Ovary (tissue), 10 donors: ENCODE results near the gene MEN1. TPM values are rescaled to one million over a fixed set of nuclear protein-coding genes. Genes with fewer than 3 reads are reported as not detected.

ENCODE experiments used
- DNase-seq, 5 donors: peaks; one replicate each; pipeline ENCODE4 v3.0.0-alpha.2; 2019 to 2020
- H3K27ac ChIP-seq, 2 donors: fragments of 200-600 bp; one replicate each; pipeline versions ENCODE4 v1.5.1 to v1.8.0; 2019 to 2022
- H3K27me3 ChIP-seq: fragments of 200-600 bp; one replicate; pipeline ENCODE4 v1.8.0; 2022
- H3K36me3 ChIP-seq: fragments of 200-600 bp; sonication (generic); one replicate; pipeline ENCODE4 v1.5.1; 2019
- H3K4me1 ChIP-seq: one replicate; pipeline ENCODE4 v1.8.1; 2013; ENCODE audit warnings: mild to moderate bottlenecking, moderate library complexity; ENCODE audit not compliant: insufficient read depth
- H3K4me3 ChIP-seq: fragments of 200-600 bp; sonication (generic); one replicate; pipeline ENCODE4 v1.5.1; 2017
- H3K9me3 ChIP-seq, 2 donors: fragments of 200-600 bp in 1 of 2; sonication (generic) in 1 of 2; one replicate each; pipeline versions ENCODE4 v1.5.1 to v1.8.1; 2013 to 2019; ENCODE audit warnings: mild to moderate bottlenecking in 1 of 2, moderate library complexity in 1 of 2
- EP300 ChIP-seq: sonication (generic); formaldehyde crosslinking; IDR thresholded peaks from one replicate; pipeline ENCODE4 v1.6.1; 2017; ENCODE audit warnings: antibody characterized with exemption
- POLR2A ChIP-seq: fragments of 450-650 bp; IDR thresholded peaks from one replicate; pipeline ENCODE4 v1.6.1; 2017; ENCODE audit warnings: antibody characterized with exemption, mild to moderate bottlenecking, moderate library complexity
- WGBS, 3 donors: extraction: QIAGEN DNeasy Blood & Tissue Kit in 1 of 3; methylation state at CpG; one replicate each; pipeline versions ENCODE4 v1.1.5 to v1.1.7; 2013 to 2017; 5-methylcytosine and 5-hydroxymethylcytosine counted together
- intact Hi-C, 4 donors: fragments of 100-400 bp; cut with DNase I; formaldehyde crosslinking; loops; one replicate each; pipeline versions ENCODE4 v1.11.0 to v1.15.1; 2022 to 2023
- long read RNA-seq, 3 donors: library from polyadenylated mRNA in 2 of 3; unstranded in 2 of 3; transcript quantifications; one replicate each; pipeline ENCODE4 v2.0.0 and lab custom pipeline, GENCODE V29; 2021 to 2026
- polyA plus RNA-seq, 2 donors: library from polyadenylated mRNA; stranded (reverse); fragments of 200-250 nt in 1 of 2; fragments of 350-450 nt in 1 of 2; fragmentation: Illumina TruSeq in 1 of 2; extraction: RNeasy Lipid Tissue Mini Kit (QIAGEN cat#74804) in 1 of 2; gene quantifications; one replicate each; pipeline ENCODE4 v1.2.3, GENCODE V29; 2013 to 2014
- total RNA-seq, 7 donors: library from RNA; depleted of rRNA in 2 of 7; stranded (reverse); fragments of >200 nt in 2 of 7; fragmentation: NEBNext Ultra II Directional in 3 of 7; extraction: Animal tissue kit (Norgen Biotek cat#: 25700) in 3 of 7; gene quantifications; one replicate each; pipeline versions ENCODE4 v1.1.0 to v1.2.4, GENCODE V29; 2016 to 2023
- TF ChIP-seq, protein P1 (sequence below), 3 donors: fragments of 450-650 bp in 2 of 3; fragments of 200-600 bp in 1 of 3; IDR thresholded peaks; one replicate each; pipeline versions ENCODE4 v1.5.1 to v1.8.0; 2016 to 2022; ENCODE audit warnings: antibody characterized with exemption in 3 of 3, mild to moderate bottlenecking in 1 of 3
- donor health status: DM: no; HTN: no; CAD: no; lungs with moderate emphysema.
- donor health status: DM: no; HTN: no; CAD: no.
- donor health status: Bipolar disorder and iron deficiency.
- donor health status: DM: yes; HTN: yes; CAD: no.
- donor health status: DM: no; HTN: no; CAD: no.
- donor health status: DM: yes; HTN: yes; CAD: no.

The MEN1 gene
- total RNA-seq, result 10 to 100 TPM; 17.5 to 28.6 (median 22.6) TPM
- polyA plus RNA-seq, result 10 to 100 TPM; 14.4 to 20.4 TPM
- long read RNA-seq, donor 1, partial matches to known transcripts, result 0 of 1 reads
- long read RNA-seq, donor 1, other reads (novel, unspliced or antisense), result 0 of 1 reads
- long read RNA-seq, donor 2, transcript MEN1-202 (10 exons, 3,148 nt), result major isoform, 7 of 12 reads
- long read RNA-seq, donor 2, partial matches to known transcripts, result 0 of 12 reads
- long read RNA-seq, donor 2, other reads (novel, unspliced or antisense), result 0 of 12 reads
- long read RNA-seq, donor 3, transcript MEN1-202 (10 exons, 3,148 nt), result major isoform, 26 of 115 reads
- long read RNA-seq, donor 3, transcript MEN1-207 (9 exons, 3,150 nt), result major isoform, 26 of 115 reads
- long read RNA-seq, donor 3, partial matches to known transcripts, result 5 of 115 reads
- long read RNA-seq, donor 3, other reads (novel, unspliced or antisense), result 56 of 115 reads

GRCh38 chr11:64810271-64810890 is at the start of gene MEN1:
Gene MEN1 (minus strand): TSS chr11:64810551. CDS start chr11:64810109, 442 bp downstream.
- no peaks in the 10 kb centered on the region for H3K36me3 ChIP-seq
- H3K4me3 ChIP-seq, result peak within 1 kb of the TSS; percentile 88
- peak; percentile 38 for TF ChIP-seq POLR2A
- TF ChIP-seq, protein P1, sequence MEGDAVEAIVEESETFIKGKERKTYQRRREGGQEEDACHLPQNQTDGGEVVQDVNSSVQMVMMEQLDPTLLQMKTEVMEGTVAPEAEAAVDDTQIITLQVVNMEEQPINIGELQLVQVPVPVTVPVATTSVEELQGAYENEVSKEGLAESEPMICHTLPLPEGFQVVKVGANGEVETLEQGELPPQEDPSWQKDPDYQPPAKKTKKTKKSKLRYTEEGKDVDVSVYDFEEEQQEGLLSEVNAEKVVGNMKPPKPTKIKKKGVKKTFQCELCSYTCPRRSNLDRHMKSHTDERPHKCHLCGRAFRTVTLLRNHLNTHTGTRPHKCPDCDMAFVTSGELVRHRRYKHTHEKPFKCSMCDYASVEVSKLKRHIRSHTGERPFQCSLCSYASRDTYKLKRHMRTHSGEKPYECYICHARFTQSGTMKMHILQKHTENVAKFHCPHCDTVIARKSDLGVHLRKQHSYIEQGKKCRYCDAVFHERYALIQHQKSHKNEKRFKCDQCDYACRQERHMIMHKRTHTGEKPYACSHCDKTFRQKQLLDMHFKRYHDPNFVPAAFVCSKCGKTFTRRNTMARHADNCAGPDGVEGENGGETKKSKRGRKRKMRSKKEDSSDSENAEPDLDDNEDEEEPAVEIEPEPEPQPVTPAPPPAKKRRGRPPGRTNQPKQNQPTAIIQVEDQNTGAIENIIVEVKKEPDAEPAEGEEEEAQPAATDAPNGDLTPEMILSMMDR (IDR thresholded peaks at IDR 0.05), result no peak
- no peak for TF ChIP-seq EP300
- WGBS, 3 donors, result 0 to 1% (median 1%) methylated on average over 37 to 46 of the region's 46 CpGs
- H3K4me1 ChIP-seq, result peaks cover 5% of the 10 kb centered on the region
- no peaks in the 10 kb centered on the region for H3K9me3 ChIP-seq
- intact Hi-C loops, result no loop called here
- H3K27me3 ChIP-seq, result no peaks in the 10 kb centered on the region
- peak within 1 kb of the TSS in 1 of 2 donors; percentile 41 for H3K27ac ChIP-seq
- peak; percentile 93 to 96 (median 94) for DNase-seq

DNA sequence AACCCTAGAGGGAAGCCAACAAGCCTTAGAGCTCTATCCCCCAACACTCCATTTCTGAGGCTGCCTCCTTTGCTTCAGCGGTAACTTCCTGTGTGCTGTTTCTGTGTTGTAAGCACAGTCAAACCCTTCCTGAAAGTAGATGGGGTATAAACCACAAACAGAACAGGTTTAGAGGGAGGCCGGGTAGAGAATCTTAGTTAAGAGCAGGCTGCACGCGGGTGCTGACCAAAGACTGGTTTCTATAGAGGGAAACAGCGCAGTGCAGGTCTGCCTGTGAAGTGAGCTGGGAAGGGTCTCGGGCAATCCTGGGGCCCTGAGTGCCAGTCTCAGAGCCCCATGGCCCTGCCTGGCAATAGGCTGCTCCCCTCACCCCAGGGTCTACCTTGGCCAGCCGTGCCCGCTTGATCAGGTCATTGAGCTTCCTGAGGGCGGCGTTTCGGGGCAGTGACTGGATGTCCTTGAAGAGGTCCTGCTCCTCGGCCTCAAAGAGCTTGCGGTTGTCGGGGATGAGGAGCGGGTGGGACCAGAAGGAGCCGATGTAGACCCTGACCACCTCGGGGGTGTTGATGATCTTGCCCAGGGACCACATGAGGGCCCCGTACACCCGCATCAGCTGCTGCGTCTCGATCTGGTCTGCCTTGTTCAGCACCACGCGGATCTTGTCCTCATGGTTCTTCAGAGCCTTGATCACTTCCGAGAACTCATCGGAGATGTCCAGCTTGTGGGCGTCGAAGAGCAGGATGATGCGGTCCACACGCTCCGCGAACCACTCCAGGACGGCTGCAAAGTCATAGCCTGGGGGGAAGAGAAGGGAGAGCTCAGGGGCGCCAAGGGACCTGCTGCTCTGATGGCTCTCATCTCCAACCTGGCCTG is 49.4 kb upstream of the MEN1 start:
- Histone ChIP-seq H3K9me3 (no peaks in the 10 kb centered on the region), H3K4me1 (peaks cover 29% of the 10 kb centered on the region), H3K27me3 (no peaks in the 10 kb centered on the region), H3K27ac (no peak overlapping the region), H3K36me3 (no peaks in the 10 kb centered on the region), H3K4me3 (no peak overlapping the region)
- WGBS, 3 donors, result 91 to 94% (median 93%) methylated on average over 29 to 33 of the region's 33 CpGs
- intact Hi-C loops, result no loop called here
- no peak for DNase-seq
- TF ChIP-seq EP300, result no peak
- no peak for TF ChIP-seq POLR2A
- TF ChIP-seq, protein P1 (IDR thresholded peaks at IDR 0.05), result no peak

GRCh38 chr11:64858467-64859263 is 48.3 kb upstream of the MEN1 start:
- Histone ChIP-seq H3K27me3 (no peaks in the 10 kb centered on the region), H3K4me3 (no peak overlapping the region), H3K27ac (no peak overlapping the region), H3K36me3 (no peaks in the 10 kb centered on the region), H3K4me1 (peaks cover 24% of the 10 kb centered on the region), H3K9me3 (no peaks in the 10 kb centered on the region)
- 84 to 90% (median 86%) methylated on average over 19 of the region's 19 CpGs for WGBS, 3 donors
- no peak for DNase-seq
- TF ChIP-seq POLR2A (no peak), EP300 (no peak)
- TF ChIP-seq, protein P1 (IDR thresholded peaks at IDR 0.05), result no peak
- intact Hi-C loops, result no loop called here
